Activated CD4-positive, alpha-beta T cell treated with anti-CD3 and anti-CD28 coated beads, Interleukin-2, amount 10 ng/mL, durations not matched to agents 24 days and 14 days (primary cell): Measurements from ENCODE around the gene GALK2. TPM values are rescaled to one million over a fixed set of nuclear protein-coding genes. Genes with fewer than 3 reads are reported as not detected.

Source experiments
- total RNA-seq: library from RNA; stranded (reverse); gene quantifications from 2 replicates; pipeline ENCODE4 v1.2.3, GENCODE V29; 2022

Gene GALK2
- total RNA-seq, 1 donor from 2014 or later, result 25.5 TPM

Other genes with a start within 250 kb of the GALK2 start
- gene SHC4, start 206.3 kb upstream of the GALK2 start, total RNA-seq, result 20.4 and 21.2 TPM in 2 replicates
- gene SECISBP2L, start 123.8 kb upstream of the GALK2 start, total RNA-seq, result 38.1 and 40.0 TPM in 2 replicates
- 98.6 and 99.0 TPM in 2 replicates for gene COPS2, start 14.6 kb upstream of the GALK2 start, total RNA-seq